DMS153 treated with DMSO at 0.1 percent for 48 hours (cell line): ENCODE measurements around the gene ZSWIM6.
A peak's percentile ranks its signal among the peaks of the same experiment; 100 is the strongest.

Experiments used
- DNase-seq: peaks from one replicate; lab custom pipeline; 2025; ENCODE audit not compliant: unreplicated experiment; lab: John Stamatoyannopoulos, UW

The ZSWIM6 gene

DNA sequence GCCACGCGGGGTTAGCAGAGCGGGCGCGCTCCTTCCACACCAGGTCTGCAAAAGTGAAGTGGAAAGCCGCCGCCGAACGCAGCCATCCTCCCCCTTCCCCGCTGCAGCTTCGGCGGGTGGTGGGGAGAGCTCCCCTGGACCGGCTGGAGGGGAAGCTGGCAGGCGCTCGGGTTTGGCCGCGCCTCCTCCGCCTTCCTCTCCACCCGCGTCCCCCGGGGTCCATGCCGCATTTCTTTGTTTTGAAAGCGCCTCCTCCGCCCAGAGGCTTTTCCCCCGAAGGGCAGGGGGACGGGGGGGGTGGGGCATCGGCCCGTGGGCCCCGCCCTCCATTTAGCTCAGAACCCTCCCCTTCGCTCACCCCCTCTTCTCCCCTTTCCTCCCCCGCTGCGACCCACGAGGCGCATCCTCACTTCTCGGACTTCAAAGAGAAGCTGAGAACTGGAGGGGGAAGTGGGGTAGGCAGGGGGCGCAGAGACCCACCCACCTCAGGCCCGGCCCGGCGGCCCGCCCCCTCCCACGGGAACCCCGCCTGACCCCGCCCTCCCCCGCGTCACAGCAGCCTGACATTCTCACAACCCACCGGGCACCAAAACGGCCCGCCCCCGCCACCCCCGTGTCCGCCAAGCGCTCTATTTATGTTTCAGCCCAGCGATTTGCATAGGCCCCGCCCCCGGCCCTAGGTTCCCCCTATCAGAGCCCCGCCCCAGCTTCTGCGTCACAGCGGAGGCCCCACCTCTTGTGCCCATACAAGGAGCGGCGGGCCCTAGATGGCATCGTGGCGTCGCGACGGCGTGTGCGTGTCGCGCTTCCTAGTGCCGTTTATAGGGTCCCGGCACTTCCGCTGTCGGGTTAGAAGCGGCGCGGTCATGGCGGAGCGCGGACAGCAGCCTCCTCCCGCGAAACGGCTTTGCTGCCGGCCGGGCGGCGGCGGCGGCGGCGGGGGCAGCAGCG is at the start of gene ZSWIM6:
Gene ZSWIM6, plus strand, starts transcription at position 852 of the 951 bp plus-strand sequence. Its CDS starts 15 bp downstream, at position 867.
- DNase-seq = peak; percentile 71

DNA sequence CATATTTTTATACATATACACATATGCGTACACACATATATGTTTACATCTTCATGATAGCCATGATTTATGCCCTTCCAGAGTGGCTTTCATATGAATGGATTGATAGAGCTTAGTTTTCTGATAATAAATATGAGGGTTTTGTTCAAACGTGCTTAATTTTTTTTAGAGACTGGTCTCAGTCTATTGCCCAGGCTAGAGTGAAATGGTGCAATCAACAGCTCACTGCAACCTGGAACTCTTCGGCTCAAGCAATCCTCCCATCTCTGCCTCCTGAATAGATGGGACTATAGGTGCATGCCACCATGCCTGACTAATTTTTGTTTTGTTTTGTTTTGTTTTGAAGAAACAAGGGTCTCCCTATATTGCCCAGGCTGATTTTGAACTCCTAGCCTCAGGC is 48.6 kb upstream of the ZSWIM6 start:
- DNase-seq = no peak

DNA sequence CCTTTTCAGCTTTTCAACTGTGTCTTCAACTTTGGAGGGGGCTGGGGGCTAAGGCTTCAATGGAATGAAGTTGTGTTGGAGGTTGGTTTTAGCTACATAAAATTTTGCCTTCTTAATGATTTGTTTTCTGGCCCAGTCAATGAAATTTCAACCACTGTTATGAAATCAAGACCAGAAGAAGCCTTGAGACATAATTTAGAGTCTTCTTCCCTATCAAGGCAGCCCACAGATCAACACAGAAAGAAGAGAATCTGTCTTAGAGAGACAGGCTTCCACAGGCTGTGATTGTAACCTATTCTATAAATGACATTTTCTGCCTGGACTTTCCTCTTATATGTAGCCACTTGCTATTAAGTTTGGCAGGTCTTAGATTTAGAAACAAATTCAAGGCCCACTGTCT is 46.5 kb upstream of the ZSWIM6 start:
- DNase-seq = no peak

DNA sequence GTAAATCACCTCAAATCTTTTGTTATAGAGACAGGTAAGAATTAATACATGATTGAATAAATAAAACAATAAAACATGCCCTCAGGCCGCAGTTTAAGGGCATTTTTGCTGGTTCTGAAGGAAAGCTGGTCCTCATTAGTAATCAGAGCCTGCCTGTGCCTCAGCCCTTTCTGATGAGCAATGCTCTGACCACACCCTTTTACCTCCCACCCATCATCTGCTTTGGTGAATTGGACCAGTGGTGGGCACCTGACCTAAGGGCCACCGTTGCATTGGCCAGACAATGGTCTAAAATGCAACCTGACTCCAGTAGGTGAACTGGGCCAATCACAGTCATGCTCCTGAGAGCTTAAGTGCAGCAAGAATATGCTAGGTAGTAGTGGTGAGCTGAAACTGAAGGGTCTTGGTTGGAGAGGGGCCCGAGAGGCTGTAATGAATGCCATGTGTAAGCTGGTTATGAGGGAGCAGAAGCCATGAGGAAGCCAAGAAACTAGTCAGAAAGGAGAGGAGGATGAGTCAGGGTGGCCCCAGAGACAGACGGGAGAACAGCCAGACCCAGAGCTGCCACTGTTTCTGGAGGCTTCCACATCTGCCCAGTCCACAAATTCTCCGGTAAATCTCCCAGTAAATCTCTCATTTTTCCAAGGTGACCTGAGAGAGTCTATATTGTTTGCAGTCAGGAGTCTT is 45.5 kb upstream of the ZSWIM6 start:
- DNase-seq = no peak

DNA sequence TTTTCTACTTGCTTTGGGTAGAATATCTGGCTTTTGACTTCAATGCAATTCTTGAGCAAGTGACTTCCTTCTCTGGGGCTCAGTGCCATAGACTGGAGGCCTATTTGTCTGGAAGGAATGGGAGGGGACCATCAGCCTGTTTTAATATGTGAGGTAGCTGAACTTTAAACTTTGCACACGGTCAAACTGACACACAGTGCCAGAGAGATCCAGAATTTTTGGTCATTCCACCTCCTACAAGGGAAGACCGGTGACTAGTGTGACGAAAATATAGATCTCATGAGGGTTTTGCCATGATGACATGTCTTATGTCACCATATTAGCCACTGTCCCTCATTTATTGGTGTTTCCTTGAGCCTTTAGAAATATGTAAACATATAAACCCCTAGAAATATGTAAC is 44.6 kb upstream of the ZSWIM6 start:
- DNase-seq = no peak

DNA sequence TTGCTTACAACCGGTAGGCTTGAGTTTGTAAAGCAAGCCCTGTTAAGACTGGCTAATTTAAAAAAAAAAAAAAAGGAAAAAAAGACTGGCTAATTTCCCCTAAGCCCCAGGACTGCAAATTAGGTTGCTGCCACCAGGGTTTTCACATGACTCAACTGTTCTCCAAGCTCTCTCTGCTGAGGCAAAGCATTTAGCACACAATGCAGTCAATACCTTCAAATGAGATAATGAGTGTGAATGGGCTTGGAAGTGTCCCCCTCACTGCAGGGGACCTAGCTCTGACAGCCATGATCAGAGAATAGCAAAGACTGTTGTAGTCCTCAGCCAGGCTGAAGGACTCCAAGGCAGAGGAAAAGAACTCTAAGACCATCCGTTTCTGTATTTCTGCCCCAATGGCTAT is 42.8 kb upstream of the ZSWIM6 start:
- DNase-seq = no peak

DNA sequence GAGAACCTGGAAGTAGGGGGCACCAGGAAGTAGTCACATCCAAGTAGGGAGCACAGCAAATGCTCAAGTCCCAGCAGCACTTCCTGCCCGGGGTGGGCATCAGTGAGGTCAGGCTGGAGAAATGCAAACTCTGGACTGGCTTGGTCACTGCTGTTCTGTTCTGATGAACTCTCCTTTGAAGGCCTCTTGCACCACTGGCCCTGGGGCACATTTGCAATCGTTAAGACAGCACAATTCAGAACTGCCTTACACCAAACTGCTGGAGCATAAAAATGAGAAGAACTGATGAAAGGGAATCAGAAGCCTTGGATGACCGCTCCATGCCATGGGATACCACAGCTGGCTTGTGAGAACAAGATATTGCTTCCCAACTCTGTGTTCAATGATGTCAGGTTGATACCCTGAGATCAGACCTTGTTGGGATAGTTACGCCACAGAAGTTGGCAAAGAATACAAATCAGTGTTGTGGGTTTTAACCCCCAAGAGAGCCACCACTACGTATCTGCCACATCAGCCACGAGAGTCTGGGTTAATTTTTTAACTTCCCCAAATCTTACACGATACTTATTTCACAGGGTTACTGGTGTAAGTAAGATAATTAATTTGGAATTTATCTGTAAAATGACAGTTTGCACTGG is 42.3 kb upstream of the ZSWIM6 start:
- DNase-seq = no peak

DNA sequence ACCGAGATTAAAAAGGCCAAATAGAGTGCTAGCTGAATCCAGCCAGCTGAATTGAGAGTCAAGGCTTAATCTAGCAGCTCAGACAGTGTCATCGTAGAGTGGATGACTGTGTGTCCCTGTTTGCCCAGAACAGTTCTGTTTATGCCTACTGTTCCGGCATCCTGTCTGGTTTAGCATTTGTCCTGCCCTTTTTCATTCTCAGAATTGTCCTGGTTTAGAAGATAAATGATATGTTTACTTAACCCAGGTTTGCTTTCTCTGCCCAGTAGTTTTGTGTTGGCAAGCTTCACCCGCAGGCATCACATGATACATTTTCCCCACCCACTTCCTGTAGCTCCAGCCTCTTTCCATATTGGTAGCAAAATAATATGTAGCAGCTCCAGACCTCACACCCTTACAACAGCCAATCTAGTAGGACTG is 41.3 kb upstream of the ZSWIM6 start:
- DNase-seq = peak; percentile 43

DNA sequence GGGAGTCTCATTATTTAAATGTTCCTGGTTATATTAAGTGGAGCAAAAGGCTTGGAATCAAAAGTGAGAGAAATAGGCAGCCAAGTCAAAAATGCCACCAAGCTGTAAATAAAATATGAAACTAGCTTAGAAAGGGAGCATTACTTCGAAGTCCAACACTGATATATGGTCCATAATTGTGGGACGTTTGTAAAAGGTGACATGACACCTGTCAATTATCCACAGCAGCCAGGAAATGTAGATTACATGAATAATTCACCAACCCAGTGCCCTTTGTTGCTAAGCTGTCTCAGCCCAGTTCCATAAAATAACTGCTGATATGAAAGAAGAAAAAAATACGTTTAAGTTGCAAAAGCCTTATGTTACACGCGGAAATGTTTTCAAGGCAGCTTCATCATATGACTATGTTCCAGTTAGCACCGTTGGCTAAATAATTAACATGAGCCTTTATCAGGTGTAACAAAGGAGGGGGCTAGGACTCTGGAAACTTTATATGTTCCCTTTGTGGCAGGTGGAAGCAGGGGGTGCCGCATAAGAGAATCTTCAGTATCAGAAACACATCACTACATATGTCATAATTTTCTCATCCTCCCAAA is 39.9 kb upstream of the ZSWIM6 start:
- no peak for DNase-seq

DNA sequence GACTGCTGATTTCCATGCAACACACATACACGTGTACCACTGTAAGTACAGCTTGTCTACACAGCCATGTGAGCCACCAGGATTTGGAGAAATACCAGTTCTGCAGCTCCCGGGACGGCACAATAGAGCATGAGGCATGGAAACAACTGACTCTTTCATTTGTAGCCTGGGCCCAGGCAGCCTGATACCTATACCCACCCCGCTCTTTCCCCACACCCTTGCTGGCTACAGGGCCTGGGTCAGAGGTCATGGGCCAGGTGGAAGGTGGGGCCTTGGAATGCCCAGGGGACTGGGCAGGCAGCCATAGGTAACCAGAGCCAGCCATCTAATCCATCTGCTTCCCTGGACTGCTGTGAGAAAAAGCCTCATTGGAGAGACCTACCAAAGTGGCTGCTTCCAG is 39.0 kb upstream of the ZSWIM6 start:
- no peak for DNase-seq

DNA sequence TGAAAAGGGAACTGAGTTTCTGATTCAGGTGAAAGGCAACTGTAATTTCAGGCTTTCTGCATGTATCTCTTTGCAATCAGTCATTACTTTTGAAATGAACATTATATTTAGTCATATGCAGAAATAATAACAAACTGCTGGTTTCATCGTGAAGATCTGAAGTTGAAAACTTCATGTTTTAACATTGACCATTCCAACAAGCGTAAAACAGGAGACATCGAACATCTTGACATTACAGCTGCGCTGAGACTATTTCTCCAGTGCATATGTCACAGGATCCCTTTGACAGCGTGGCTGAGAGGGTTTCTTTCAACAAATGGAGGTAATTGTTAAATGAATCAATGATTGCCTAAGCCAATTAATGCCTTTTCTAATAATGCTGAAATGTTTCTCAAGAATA is 38.2 kb upstream of the ZSWIM6 start:
- no peak for DNase-seq

DNA sequence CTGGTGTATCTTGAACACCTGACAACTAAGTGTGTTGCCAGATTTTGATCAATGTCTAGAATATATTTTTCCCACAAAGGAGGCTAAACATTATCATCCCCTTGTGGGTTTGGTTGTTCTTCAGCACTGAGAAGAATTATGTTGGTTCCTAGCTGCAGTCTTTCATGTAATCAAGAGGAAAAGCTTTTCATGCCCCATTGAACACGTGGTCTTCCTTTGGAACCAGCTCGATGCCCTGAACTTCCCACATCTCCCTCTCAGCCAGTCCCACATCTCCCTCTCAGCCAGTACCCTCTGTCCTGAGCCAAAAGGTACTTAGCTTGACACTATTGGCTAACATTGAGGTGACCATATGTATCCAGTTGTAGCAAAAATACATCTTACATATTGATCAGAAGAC is 36.7 kb upstream of the ZSWIM6 start:
- DNase-seq = no peak

DNA sequence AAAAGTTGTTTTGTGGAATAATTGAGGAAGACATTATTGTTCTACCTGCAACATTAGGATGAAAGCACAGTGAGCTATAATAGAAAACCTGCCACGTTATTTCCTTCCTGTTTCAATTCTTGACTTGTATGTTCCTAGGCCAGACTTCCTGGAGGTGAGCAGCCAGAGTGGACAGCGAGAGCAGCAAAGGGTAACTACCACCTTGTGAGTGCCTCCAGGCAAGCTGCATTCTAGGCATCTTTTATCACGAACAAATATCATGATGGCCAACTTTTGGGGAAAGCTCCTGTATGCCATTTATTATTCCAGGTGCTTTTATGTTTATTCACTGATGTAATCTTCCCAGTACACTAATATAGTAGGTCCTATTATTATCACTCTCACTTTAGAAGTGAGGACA is 34.0 kb upstream of the ZSWIM6 start:
- no peak for DNase-seq

DNA sequence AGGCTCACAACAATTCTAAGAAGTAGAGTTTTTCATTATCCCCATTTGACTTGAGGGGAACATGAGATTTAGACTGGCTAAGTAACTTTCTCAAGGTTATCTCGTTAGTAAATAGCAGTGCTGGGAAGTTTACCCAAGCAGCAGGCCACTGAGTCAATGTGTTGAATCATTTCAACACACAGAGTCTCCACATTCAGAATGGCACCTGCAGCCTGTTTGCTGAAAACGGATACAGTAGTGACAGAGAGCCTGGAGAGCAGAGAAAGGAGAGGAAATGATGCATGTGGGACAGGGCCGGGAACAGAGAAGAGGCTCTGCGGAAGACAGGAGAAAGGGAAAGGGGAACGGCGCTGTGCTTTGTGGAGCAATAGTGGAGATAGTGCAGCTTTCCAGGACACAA is 33.5 kb upstream of the ZSWIM6 start:
- DNase-seq = no peak

DNA sequence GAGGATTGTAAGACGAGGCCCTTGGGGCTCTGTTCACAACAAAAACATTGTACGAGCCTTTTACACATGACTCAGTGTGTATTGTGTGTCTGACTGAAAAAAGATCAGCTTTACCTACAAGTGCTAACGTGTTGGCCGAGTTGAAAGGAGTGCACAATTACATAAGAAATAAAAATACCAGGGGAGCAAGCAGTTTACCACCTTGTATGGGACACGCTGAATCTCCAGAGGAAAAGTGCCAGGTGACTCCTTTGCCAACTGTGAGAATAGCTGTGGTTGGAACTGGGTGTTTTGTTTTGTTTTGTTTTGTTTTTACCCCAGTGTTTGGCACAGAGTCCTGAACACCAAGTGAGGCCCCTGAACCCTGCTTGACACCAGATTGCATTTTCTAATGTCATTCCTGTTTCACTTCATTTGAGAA is 32.8 kb upstream of the ZSWIM6 start:
- no peak for DNase-seq

DNA sequence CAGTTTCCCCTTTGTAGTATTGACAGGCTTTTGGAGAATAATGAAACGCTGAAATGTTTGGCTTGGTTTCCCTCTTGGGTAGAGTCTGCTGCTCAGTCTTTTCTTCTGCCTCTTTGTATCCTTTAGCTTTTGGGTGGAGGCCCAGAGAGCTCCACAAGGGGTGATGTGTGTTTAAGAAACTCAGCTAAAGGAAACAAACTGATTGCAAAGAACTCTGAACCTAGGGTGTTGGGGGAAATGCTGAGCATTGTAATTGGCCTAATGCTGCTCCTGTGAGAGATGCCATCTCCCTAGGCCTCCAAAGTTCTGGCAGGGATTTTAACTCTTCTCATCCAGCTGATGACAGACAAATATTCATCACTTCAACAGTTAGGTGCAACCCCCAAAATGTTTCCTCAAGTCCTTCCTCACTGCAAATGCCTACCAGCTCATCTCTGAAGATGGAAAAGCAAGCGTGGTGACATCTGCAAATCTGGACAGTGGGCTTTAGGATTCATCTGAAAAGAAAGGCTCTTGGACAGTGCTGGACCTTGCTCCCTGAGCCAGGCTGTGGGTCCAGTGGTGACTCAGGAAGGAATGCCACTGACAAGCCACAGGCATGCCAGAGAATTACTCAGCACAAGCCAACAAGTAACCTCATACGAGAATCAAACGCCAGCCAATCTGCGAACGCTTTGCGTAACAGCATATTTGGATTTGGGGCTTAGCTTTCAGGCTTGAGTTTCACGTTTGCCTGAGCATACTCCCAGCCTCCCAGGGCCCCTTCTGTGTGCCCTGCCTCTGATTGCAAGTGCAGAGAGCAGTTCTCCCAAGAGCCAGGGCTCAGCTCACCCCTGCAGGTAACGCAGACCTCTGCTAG is 30.5 kb upstream of the ZSWIM6 start:
- DNase-seq = no peak

DNA sequence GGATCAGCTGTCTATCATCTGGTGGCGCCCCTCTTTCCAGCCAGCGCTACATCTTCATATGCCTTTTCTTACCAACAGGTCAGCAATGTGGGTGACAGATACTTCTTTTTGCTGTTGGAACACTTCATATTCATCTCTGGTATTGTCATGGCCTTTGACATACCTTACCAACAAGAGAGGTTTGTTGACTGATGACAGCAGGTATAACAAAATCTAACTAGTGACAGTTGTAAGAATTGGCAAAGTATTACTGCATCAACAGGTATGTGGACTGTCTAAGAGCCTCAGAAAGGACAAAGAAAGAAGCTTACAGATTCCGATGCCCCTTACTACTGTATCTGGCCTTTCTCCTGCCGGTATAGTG is 29.9 kb upstream of the ZSWIM6 start:
- no peak for DNase-seq

DNA sequence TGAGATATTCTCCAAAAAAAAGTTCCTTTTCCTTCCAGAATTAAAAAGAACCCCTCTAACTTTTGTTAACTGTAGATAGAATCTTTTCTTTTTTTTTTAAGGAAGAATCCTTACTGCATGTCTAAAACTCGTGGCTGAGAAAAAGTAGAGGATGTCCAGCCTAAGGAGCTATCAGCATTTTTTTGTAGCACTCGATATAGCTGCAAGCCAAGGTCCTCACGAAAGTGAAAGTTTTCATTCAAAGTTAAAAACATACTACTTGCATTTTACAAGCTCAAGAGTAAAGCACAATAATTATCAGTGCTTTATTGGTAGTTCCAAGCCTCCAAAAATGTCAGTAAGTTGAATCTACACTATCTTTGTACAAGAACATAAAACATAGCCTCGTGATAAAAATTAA is 28.7 kb upstream of the ZSWIM6 start:
- DNase-seq = no peak

DNA sequence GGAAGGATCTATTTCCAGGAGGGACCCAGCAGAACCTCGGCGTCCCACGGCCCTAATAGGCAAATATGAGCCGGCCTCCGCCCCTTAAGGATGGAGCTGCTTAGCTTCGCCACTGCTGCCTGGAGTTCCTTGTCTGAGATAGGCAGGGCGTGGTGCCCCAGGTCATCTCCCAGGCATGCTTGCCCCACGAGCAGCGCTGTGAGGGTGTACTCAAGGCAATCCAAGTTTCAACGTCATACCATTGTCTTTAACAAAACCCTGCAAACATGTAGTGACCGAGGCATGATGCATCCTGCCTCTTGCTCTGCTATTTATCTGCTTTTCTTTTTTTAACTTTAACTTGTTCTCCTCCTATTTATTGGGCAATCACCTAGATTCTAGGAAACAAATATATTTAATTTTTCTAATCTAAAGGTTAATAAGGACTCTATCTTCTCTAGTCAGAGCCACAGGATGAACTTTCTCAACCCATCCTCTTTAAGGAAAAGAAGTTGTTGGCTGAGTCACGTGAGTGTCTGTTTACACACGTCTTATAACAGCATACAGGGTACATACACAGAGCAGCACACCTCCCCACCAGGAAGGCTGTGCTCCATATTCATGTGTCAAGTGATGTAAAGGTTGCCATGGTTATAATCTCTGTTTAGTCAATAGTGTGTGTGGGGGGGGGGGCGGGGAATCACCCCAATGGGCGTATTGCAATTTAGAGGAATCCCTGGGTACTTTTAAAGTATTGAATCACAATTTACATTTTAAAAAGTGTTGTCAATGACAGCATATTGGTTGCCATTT is 27.3 kb upstream of the ZSWIM6 start:
- no peak for DNase-seq
